ENCODE data around the gene LDLRAD2. TPM values are rescaled to one million over a fixed set of nuclear protein-coding genes. Genes with fewer than 3 reads are reported as not detected.

The LDLRAD2 gene
- total and polyA plus RNA-seq, 2 of the 4 experiments (the other 2 are of a cell fraction), result 0.05 TPM; not detected in 1

- Histone ChIP-seq H2BK120ac (ENCODE audit: low read depth, low read length) (no peak overlapping the region), H3K4me3 (ENCODE audit: insufficient read depth, low read depth, low read length) (no peak overlapping the region), H3K27me3 (ENCODE audit: control insufficient read depth, insufficient read depth, low read length) (no peaks in the 10 kb centered on the region), H2BK20ac (ENCODE audit: low read depth, low read length) (no peak overlapping the region), H4K20me1 (ENCODE audit: insufficient read depth, low read length) (peaks cover 21% of the 10 kb centered on the region), H3K36me3 (ENCODE audit: control insufficient read depth, insufficient read depth, low read length) (peaks cover 56% of the 10 kb centered on the region), H3K9me3 (ENCODE audit: control insufficient read depth, insufficient read depth, low read length) (no peaks in the 10 kb centered on the region), H3K9me1 (ENCODE audit: insufficient read depth, low read length) (peaks cover 20% of the 10 kb centered on the region), H3K79me1 (ENCODE audit: low read depth in 1 of 2, low read length in 2 of 2) (peaks cover 4 to 36% of the 10 kb centered on the region in 2 experiments), H3K23ac (ENCODE audit: low read depth, low read length) (no peak overlapping the region), H3K56ac (ENCODE audit: extremely low read depth, insufficient read depth, low read length) (no peak overlapping the region), H2BK5ac (ENCODE audit: low read depth, low read length, poor library complexity, severe bottlenecking) (no peak overlapping the region), H3K18ac (ENCODE audit: low read depth, low read length) (no peak overlapping the region), H4K5ac (ENCODE audit: low read depth, low read length) (no peak overlapping the region), H3K14ac (replicated peaks; ENCODE audit: low read depth, low read length) (no peak overlapping the region), H3K4me2 (ENCODE audit: low read depth, low read length) (no peak overlapping the region), H3K4me1 (ENCODE audit: control insufficient read depth, insufficient read depth, low read length) (peaks cover 11% of the 10 kb centered on the region), H3K27ac (ENCODE audit: insufficient read depth, low read length) (no peak overlapping the region), H3K4ac (ENCODE audit: low read depth, low read length) (no peak overlapping the region), H3K9ac (ENCODE audit: low read depth, low read length) (no peak overlapping the region), H2AK5ac (ENCODE audit: low read depth, low read length) (no peak overlapping the region), H2AFZ (replicated peaks; ENCODE audit: low read length, poor library complexity) (no peak overlapping the region), H2AK9ac (replicated peaks; ENCODE audit: low read depth, low read length, poor library complexity) (no peak overlapping the region), H4K8ac (ENCODE audit: low read depth in 2 of 2, low read length in 2 of 2) (no peak overlapping the region), H2BK15ac (ENCODE audit: low read depth, low read length) (no peak overlapping the region), H4K91ac (ENCODE audit: insufficient read depth, low read depth, low read length) (no peak overlapping the region)
- dilution Hi-C loops (cut with HindIII; ENCODE audit: low sequenced_read_pairs, unreplicated experiment) (no loop called here), in situ Hi-C loops (cut with MboI; ENCODE audit: low sequenced_read_pairs) (no loop called here), intact Hi-C loops (cut with micrococcal nuclease) (loop anchor here (5.0 kb wide), 1 partner anchor 69 kb away; the partner anchor contains the start of gene HSPG2)
- no CpG with 5 or more reads among the region's 7 CpGs for WGBS, 2 experiments (ENCODE audit: extremely low coverage in 2 of 2, insufficient read length in 1 of 2)
- no TSS peak for BruUV-seq (replicated peaks)
- no peak for DNase-seq
- ChIA-PET CTCF (no interaction called here), POLR2A (ENCODE audit: unreplicated experiment) (no interaction called here)
- TF ChIP-seq MAFK (IDR thresholded peaks at IDR 0.05; ENCODE audit: low read depth, low read length), result no peak
- TF ChIP-seq RCOR1 (IDR thresholded peaks at IDR 0.05; ENCODE audit: insufficient replicate concordance, low read length), result no peak
- no peak for TF ChIP-seq BHLHE40 (IDR thresholded peaks at IDR 0.05; ENCODE audit: low read depth, low read length)
- TF ChIP-seq NFE2L2 (IDR thresholded peaks at IDR 0.05; ENCODE audit: low read depth, low read length), result no peak
- no peak for TF ChIP-seq SMC3 (IDR thresholded peaks at IDR 0.05; ENCODE audit: low read depth, low read length)
- no peak for TF ChIP-seq ELK1 (IDR thresholded peaks at IDR 0.05; ENCODE audit: borderline replicate concordance, low read depth, low read length)
- ATAC-seq (ENCODE audit: low read depth), result no peak
Observed at GRCh38 chr1:21868482-21868881, 56.4 kb downstream of the LDLRAD2 start.

Data from IMR-90 (cell line).